Measurements from ENCODE around the gene NPAT.

- TF ChIP-seq CTCF (IDR thresholded peaks at IDR 0.05; ENCODE audit: insufficient read depth, low read length): no peak
- TF ChIP-seq POLR2AphosphoS5 (IDR thresholded peaks at IDR 0.05; ENCODE audit: low read depth): no peak
- TF ChIP-seq REST (IDR thresholded peaks at IDR 0.05; ENCODE audit: insufficient replicate concordance, low read depth): no peak
- no peak for TF ChIP-seq GABPA (IDR thresholded peaks at IDR 0.05; ENCODE audit: low read depth)
- no peak for TF ChIP-seq SPI1 (IDR thresholded peaks at IDR 0.05; ENCODE audit: borderline replicate concordance, low read depth)
These were observed 3.6 kb upstream of the NPAT start for GRCh38 chr11:108226036-108226435.

All from HL-60 (cell line).